ENCODE data around the gene ZNF121. TPM values are rescaled to one million over a fixed set of nuclear protein-coding genes. Genes with fewer than 3 reads are reported as not detected.
"Not testable (repeated sequence)": the region's sequence is repeated elsewhere in the genome, so short reads cannot be mapped to it uniquely, and the experiment has no call there.

The ZNF121 gene
- total RNA-seq, 1 donor from 2014 or later = 23.5 TPM

DNA sequence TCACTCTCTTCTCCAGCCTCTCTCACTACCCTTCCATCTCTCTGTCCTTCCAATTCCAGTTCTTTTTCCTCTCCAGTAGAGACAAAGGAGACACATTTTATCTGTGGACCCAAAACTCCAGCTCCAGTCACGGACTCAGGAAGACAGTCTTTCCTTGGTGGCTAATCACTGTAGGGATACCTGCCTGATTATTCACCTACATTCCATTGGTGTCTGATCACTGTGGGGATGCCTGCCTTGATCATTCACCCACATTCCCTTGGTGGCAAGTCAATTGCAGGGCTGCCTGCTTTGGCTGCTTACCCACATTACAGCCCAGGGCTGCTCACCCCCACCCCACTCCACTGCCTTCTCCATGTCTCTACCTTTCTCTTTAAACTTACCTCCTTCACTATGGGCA, 44.4 kb downstream of the ZNF121 start:
- intact Hi-C loops (cut with DNase I) = loop anchor here (5.0 kb wide), 2 partner anchors 42 to 228 kb away; partner anchors contain the start of gene ZNF121
- not testable (repeated sequence) for DNase-seq (ENCODE audit: low spot score)

- intact Hi-C loops (cut with DNase I) = loop anchor here (5.0 kb wide), 2 partner anchors 43 to 227 kb away; partner anchors contain the start of gene ZNF121
- DNase-seq (ENCODE audit: low spot score) = not testable (repeated sequence)
These were observed 45.1 kb downstream of the ZNF121 start for GRCh38 chr19:9539201-9539600.

GRCh38 chr19:9538183-9539058, 45.9 kb downstream of the ZNF121 start, which contains the start of gene ZNF426:
ZNF426 (minus strand) TSS chr19:9538645; CDS start chr19:9536232, 2,413 bp downstream.
- intact Hi-C loops (cut with DNase I) = loop anchor here (5.0 kb wide), 2 partner anchors 44 to 226 kb away; partner anchors contain the start of gene ZNF121
- DNase-seq (ENCODE audit: low spot score) = peak; percentile 95

DNA sequence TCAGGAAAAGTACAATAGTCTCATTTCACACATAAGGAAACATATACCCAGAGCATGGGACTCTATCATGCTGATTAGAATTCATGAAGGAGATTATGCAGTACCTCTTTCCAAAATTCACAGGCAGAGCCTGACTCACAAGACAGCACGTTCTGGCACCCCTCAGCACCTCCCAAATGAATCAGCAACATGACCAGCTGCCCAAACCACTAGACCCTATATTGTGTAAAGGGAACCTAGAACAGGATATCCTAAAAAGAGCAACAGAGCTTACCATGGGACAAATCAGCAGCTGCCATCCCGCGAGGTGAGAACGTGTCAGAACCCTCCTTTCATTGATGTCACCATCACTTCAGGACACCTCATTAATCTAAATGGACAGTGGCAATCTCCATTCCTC, 48.4 kb downstream of the ZNF121 start:
- intact Hi-C loops (cut with DNase I) = loop anchor here (5.0 kb wide), 2 partner anchors 46 to 224 kb away; partner anchors contain the start of gene ZNF121
- no peak for DNase-seq (ENCODE audit: low spot score)

DNA sequence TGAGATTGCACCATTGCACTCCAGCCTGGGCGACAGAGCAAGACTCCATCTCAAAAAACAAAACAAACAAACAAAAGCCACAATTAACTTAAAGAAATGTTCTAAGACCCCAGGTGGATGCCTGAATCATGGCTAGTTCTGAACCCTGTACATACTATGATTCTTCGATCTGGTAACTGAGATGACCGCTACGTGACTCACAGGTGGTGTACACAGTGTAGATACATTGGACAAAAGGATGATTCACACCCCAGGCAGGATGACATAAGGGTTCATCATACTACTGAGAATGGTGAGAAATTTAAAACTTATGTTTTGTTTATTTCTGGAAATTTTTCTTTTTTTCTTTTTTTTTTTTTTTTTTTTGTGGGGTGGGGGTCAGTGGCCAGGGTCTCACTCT, 52.4 kb downstream of the ZNF121 start:
- no peak for DNase-seq (ENCODE audit: low spot score)
- intact Hi-C loops (cut with DNase I) = no loop called here

DNA sequence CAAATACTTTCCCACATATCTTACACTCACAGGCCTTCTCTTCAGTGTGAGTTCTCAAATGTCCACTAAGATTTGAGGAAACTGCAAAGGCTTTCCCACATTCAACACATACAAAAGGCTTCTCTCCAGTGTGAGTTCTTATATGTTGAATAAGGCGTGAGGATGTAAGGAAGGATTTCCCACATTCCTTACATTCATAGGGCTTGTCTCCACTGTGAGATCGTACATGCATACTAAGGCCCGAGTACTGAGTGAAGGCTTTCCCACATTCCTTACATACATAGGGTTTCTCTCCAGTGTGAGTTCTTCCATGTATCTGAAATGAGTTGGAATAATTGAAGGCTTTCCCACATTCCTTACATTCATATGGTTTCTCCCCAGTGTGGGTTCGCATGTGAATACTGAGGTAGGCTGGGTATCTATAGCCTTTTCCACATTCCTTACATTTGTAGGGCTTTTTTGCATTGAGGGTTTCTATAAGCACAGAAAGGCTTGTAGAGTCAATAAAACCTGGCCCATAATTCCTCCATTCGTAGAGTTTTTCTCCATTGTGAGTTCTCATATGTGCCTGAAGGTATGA, 55.5 kb downstream of the ZNF121 start:
- no peak for DNase-seq (ENCODE audit: low spot score)
- intact Hi-C loops (cut with DNase I) = no loop called here

DNA sequence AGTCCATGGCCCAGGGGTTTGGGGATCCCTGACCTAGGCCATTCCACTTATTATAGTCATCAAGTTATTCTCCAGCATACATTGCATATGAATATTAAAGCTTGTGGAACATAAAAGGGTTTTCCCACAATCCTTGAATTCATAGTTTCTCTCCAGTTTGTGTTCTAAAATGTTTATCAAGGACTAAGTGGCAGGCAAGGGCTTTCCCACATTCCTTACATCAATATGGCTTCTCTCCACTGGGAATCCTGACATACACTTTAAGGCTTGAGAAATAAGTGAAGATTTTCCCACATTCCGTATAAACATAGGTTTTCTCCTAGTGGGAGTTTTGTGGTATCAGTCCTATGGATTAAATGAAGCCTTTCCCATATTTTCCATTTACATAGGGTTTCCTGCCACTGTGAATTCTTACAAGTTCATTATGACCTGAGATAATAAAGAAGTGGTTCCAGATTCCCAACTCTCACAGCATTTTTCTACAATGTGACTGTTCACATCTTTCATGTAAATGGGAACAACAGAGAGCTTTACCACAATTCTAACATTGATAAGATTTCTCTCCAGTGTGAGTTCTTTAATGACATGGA, 60.3 kb downstream of the ZNF121 start:
- intact Hi-C loops (cut with DNase I) = no loop called here
- DNase-seq (ENCODE audit: low spot score) = no peak

Other genes starting within 250 kb of the ZNF121 start
- gene ZNF177, start 221.5 kb downstream of the ZNF121 start, total RNA-seq = 3.1 TPM
- 7.3 TPM for gene ZNF266, start 148.9 kb downstream of the ZNF121 start, total RNA-seq
- 0.16 TPM for gene ZNF560, start 85.9 kb downstream of the ZNF121 start, total RNA-seq
- gene ZNF426, start 45.9 kb downstream of the ZNF121 start, total RNA-seq = 14.8 TPM
- gene ZNF561, start 36.7 kb upstream of the ZNF121 start, total RNA-seq = 27.4 TPM
- 21.9 TPM for gene ZNF562, start 90.6 kb upstream of the ZNF121 start, total RNA-seq
- 10.5 TPM for gene ZNF846, start 184.2 kb upstream of the ZNF121 start, total RNA-seq
- gene FBXL12, start 234.6 kb upstream of the ZNF121 start, total RNA-seq = 17.0 TPM
- 422 TPM for gene UBL5, start 243.4 kb upstream of the ZNF121 start, total RNA-seq